Transverse colon (tissue), 4 donors: ENCODE data around the gene FAM200B. TPM values are rescaled to one million over a fixed set of nuclear protein-coding genes. Genes with fewer than 3 reads are reported as not detected.

ENCODE experiments used
- DNase-seq: peaks from one replicate; pipeline ENCODE4 v3.0.0-alpha.2; 2019
- H3K27ac ChIP-seq, 4 donors: fragments of 200-600 bp; sonication (generic); 2 replicates each; pipeline ENCODE4 v1.5.1; 2016 to 2018; ENCODE audit warnings: inconsistent platforms in 4 of 4
- H3K27me3 ChIP-seq: fragments of 200-600 bp; sonication (generic); 2 replicates; pipeline ENCODE4 v1.5.1; 2017; ENCODE audit warnings: inconsistent platforms
- H3K36me3 ChIP-seq, 4 donors: fragments of 200-600 bp; sonication (generic); 2 replicates each; pipeline ENCODE4 v1.5.1; 2017 to 2019; ENCODE audit warnings: inconsistent platforms in 4 of 4
- H3K4me1 ChIP-seq, 4 donors: fragments of 200-600 bp; sonication (generic); 2 replicates each; pipeline ENCODE4 v1.5.1; 2017 to 2020; ENCODE audit warnings: inconsistent platforms in 4 of 4
- H3K4me3 ChIP-seq, 4 donors: fragments of 200-600 bp; sonication (generic); 1 replicate in 1 of 4; 2 replicates in 3 of 4; pipeline versions ENCODE4 v1.5.1 to v1.6.1; 2017 to 2019; ENCODE audit warnings: inconsistent platforms in 4 of 4
- H3K9me3 ChIP-seq, 2 donors: fragments of 200-600 bp; sonication (generic); 2 replicates each; pipeline ENCODE4 v1.5.1; 2017 to 2019; ENCODE audit warnings: inconsistent platforms in 2 of 2
- CTCF ChIP-seq, 5 experiments: fragments of 200-600 bp in 3 of 5; fragments of 450-650 bp in 2 of 5; sonication (generic) in 3 of 5; IDR thresholded peaks; 1 replicate in 2 of 5; 2 replicates in 3 of 5; pipeline ENCODE4 v1.5.1; 2016 to 2017; ENCODE audit warnings: antibody characterized with exemption in 5 of 5, inconsistent platforms in 3 of 5, mild to moderate bottlenecking in 2 of 5, moderate library complexity in 1 of 5
- EP300 ChIP-seq: sonication (generic); formaldehyde crosslinking; IDR thresholded peaks from one replicate; pipeline ENCODE4 v1.6.1; 2017; ENCODE audit warnings: antibody characterized with exemption, low read depth
- POLR2A ChIP-seq: fragments of 450-650 bp; IDR thresholded peaks from one replicate; pipeline ENCODE4 v1.6.1; 2016; ENCODE audit warnings: antibody characterized with exemption, mild to moderate bottlenecking, moderate library complexity
- POLR2AphosphoS5 ChIP-seq, 3 donors: sonication (generic); formaldehyde crosslinking; IDR thresholded peaks; one replicate each; pipeline ENCODE4 v1.6.1; 2016; ENCODE audit warnings: antibody characterized with exemption in 3 of 3
- WGBS, 2 donors: methylation state at CpG; one replicate each; pipeline ENCODE4 v1.1.5; 2018; ENCODE audit warnings: low coverage in 1 of 2; 5-methylcytosine and 5-hydroxymethylcytosine counted together
- in situ Hi-C, 4 donors: fragments of 200-750 bp; cut with MboI; loops; one replicate each; pipeline versions ENCODE4 v1.15.0 to v1.15.1; 2017; ENCODE audit warnings: low sequenced_read_pairs in 3 of 4, low pct_ligation_motif_present in 1 of 4, low pct_unique_long_range_greater_than_20kb in 1 of 4
- intact Hi-C: fragments of 100-400 bp; cut with DNase I; formaldehyde crosslinking; loops from one replicate; pipeline ENCODE4 v1.15.1; 2023; ENCODE audit warnings: low total_unique reads
- total RNA-seq, 4 donors: library from RNA; depleted of rRNA; stranded (reverse); fragments of >200 nt; gene quantifications; one replicate each; pipeline ENCODE4 v1.1.0, GENCODE V29; 2016

The FAM200B gene
- total RNA-seq, 4 donors from 2014 or later = 6.4 to 46.6 (median 28.0) TPM

GRCh38 chr4:15653420-15653819, 28.2 kb upstream of the FAM200B start:
- intact Hi-C loops = loop anchor here (5.0 kb wide), 1 partner anchor 176 kb away; no protein-coding TSS in a partner anchor
- H3K27me3 ChIP-seq = no peaks in the 10 kb centered on the region
- 12 to 16% methylated on average over 4 of the region's 4 CpGs for WGBS, 2 donors
- no peak for TF ChIP-seq POLR2AphosphoS5 (IDR thresholded peaks at IDR 0.05)
- TF ChIP-seq EP300 = no peak
- TF ChIP-seq POLR2A = no peak
- TF ChIP-seq CTCF (IDR thresholded peaks at IDR 0.05) = no peak
- in situ Hi-C loops = no loop called here
- peak overlapping the region; percentile 97 to 100 (median 98) for H3K27ac ChIP-seq
- no peaks in the 10 kb centered on the region for H3K9me3 ChIP-seq
- H3K36me3 ChIP-seq = no peaks in the 10 kb centered on the region
- DNase-seq = no peak
- peak overlapping the region; percentile 57 to 94 (median 82) for H3K4me3 ChIP-seq
- peaks cover 17 to 60% (median 44%) of the 10 kb centered on the region in 4 donors for H3K4me1 ChIP-seq

- H3K4me3 ChIP-seq = peak overlapping the region; percentile 57 to 94 (median 82)
- WGBS, 2 donors = 2 to 4% methylated on average over 3 to 7 of the region's 7 CpGs
- peaks cover 17 to 55% (median 44%) of the 10 kb centered on the region in 4 donors for H3K4me1 ChIP-seq
- H3K27ac ChIP-seq = peak overlapping the region; percentile 97 to 100 (median 98)
- no peaks in the 10 kb centered on the region for H3K27me3 ChIP-seq
- TF ChIP-seq CTCF (IDR thresholded peaks at IDR 0.05) (no peak), POLR2AphosphoS5 (IDR thresholded peaks at IDR 0.05) (no peak), EP300 (no peak), POLR2A (no peak)
- in situ Hi-C loops (no loop called here), intact Hi-C loops (loop anchor here (5.0 kb wide), 1 partner anchor 177 kb away; no protein-coding TSS in a partner anchor)
- DNase-seq = no peak
- H3K36me3 ChIP-seq = no peaks in the 10 kb centered on the region
- no peaks in the 10 kb centered on the region for H3K9me3 ChIP-seq
These were observed 27.6 kb upstream of the FAM200B start for GRCh38 chr4:15653864-15654592.

GRCh38 chr4:15654593-15655222, 26.9 kb upstream of the FAM200B start:
- H3K4me3 ChIP-seq = peak overlapping the region; percentile 57 to 94 (median 82)
- in situ Hi-C loops (no loop called here), intact Hi-C loops (loop anchor here (5.0 kb wide), 2 partner anchors 177 to 402 kb away; no protein-coding TSS in a partner anchor)
- H3K27ac ChIP-seq = peak overlapping the region; percentile 97 to 100 (median 98)
- TF ChIP-seq CTCF (IDR thresholded peaks at IDR 0.05) (no peak), POLR2AphosphoS5 (IDR thresholded peaks at IDR 0.05) (peak in 1 of 3 donors; percentile 31), POLR2A (no peak), EP300 (no peak)
- WGBS, 2 donors = 1% methylated on average over 32 of the region's 66 CpGs; no CpG with 5 or more reads in 1 of the 2 donors
- no peaks in the 10 kb centered on the region for H3K27me3 ChIP-seq
- H3K36me3 ChIP-seq = no peaks in the 10 kb centered on the region
- H3K4me1 ChIP-seq = peaks cover 17 to 50% (median 44%) of the 10 kb centered on the region in 4 donors
- peak; percentile 59 for DNase-seq
- H3K9me3 ChIP-seq = no peaks in the 10 kb centered on the region

GRCh38 chr4:15655223-15656037, 26.2 kb upstream of the FAM200B start, which contains the start of gene FBXL5:
FBXL5 (minus strand) TSS chr4:15655357; CDS start chr4:15655287, 70 bp downstream.
- TF ChIP-seq EP300 (no peak), CTCF (IDR thresholded peaks at IDR 0.05) (no peak), POLR2A (peak; percentile 84), POLR2AphosphoS5 (IDR thresholded peaks at IDR 0.05) (peak; percentile 94 to 95 (median 95))
- intact Hi-C loops (loop anchor here (5.0 kb wide), 1 partner anchor 403 kb away; no protein-coding TSS in a partner anchor), in situ Hi-C loops (no loop called here)
- DNase-seq = peak; percentile 83
- no peaks in the 10 kb centered on the region for H3K9me3 ChIP-seq
- H3K4me1 ChIP-seq = peaks cover 17 to 43% (median 40%) of the 10 kb centered on the region in 4 donors
- H3K36me3 ChIP-seq = no peaks in the 10 kb centered on the region
- H3K27ac ChIP-seq = peak within 1 kb of the TSS; percentile 97 to 100 (median 98)
- 10 to 13% methylated on average over 19 to 81 of the region's 85 CpGs for WGBS, 2 donors
- no peaks in the 10 kb centered on the region for H3K27me3 ChIP-seq
- H3K4me3 ChIP-seq = peak within 1 kb of the TSS; percentile 77 to 94 (median 82)
